HepG2 (cell line): ENCODE data around the gene DNAJC5. TPM values are rescaled to one million over a fixed set of nuclear protein-coding genes. Genes with fewer than 3 reads are reported as not detected.
A peak's percentile ranks its signal among the peaks of the same experiment; 100 is the strongest.

Source experiments
- ARNT ChIP-seq: fragments of 450-650 bp; IDR thresholded peaks from 2 replicates; pipeline ENCODE4 v1.6.1; 2017
- ATF4 ChIP-seq, 2 experiments: fragments of 450-650 bp in 1 of 2; sonication (generic) in 1 of 2; formaldehyde crosslinking; IDR thresholded peaks; 2 replicates each; pipeline versions ENCODE4 v1.5.0 to v1.8.0; 2020 to 2022; ENCODE audit warnings: mild to moderate bottlenecking in 1 of 2, missing genetic modification reagents in 1 of 2
- ELF3 ChIP-seq: IDR thresholded peaks from 2 replicates; pipeline ENCODE4 v1.6.1; 2016; ENCODE audit warnings: missing genetic modification reagents, missing compliant biosample characterization
- ETV5 ChIP-seq: IDR thresholded peaks from 2 replicates; pipeline ENCODE4 v1.6.1; 2018; ENCODE audit warnings: missing biosample characterization, missing genetic modification reagents, inconsistent platforms, borderline replicate concordance
- HNRNPK ChIP-seq: fragments of 200-400 bp; formaldehyde crosslinking; IDR thresholded peaks from 2 replicates; pipeline ENCODE4 v1.6.1; 2018; ENCODE audit warnings: low read length, low read depth, moderate library complexity, mild to moderate bottlenecking; ENCODE audit not compliant: poor library complexity, severe bottlenecking
- KLF9 ChIP-seq: IDR thresholded peaks from 2 replicates; pipeline ENCODE4 v1.6.1; 2016; ENCODE audit warnings: low read depth
- MAF1 ChIP-seq: sonication (generic); formaldehyde crosslinking; IDR thresholded peaks from 2 replicates; pipeline ENCODE4 v1.5.0; 2020; ENCODE audit warnings: missing genetic modification reagents, borderline replicate concordance
- MBNL3 ChIP-seq: fragments of 250-450 bp; sonication (Bioruptor Pico); conservative IDR thresholded peaks from 2 replicates; pipeline ENCODE4 v1.8.0; 2022; ENCODE audit warnings: mild to moderate bottlenecking, inconsistent platforms
- MED13 ChIP-seq: sonication (generic); formaldehyde crosslinking; IDR thresholded peaks from 2 replicates; pipeline ENCODE4 v1.5.0; 2020; ENCODE audit warnings: missing genetic modification reagents
- MXI1 ChIP-seq: IDR thresholded peaks from 3 replicates; pipeline ENCODE4 v1.6.1; 2012; ENCODE audit warnings: low read depth, low read length, inconsistent platforms, borderline replicate concordance
- NCOA5 ChIP-seq: sonication (generic); formaldehyde crosslinking; IDR thresholded peaks from 2 replicates; pipeline ENCODE4 v1.4.0; 2020; ENCODE audit warnings: missing genetic modification reagents
- RBFOX2 ChIP-seq: fragments of 200-400 bp; formaldehyde crosslinking; IDR thresholded peaks from 2 replicates; pipeline ENCODE4 v1.6.1; 2017; ENCODE audit warnings: low read depth, mild to moderate bottlenecking, low read length
- SIN3B ChIP-seq: fragments of 150-350 bp; IDR thresholded peaks from 2 replicates; pipeline ENCODE4 v1.6.1; 2014; ENCODE audit warnings: low read length
- YY1 ChIP-seq: IDR thresholded peaks from 2 replicates; pipeline ENCODE4 v1.6.1; 2011; ENCODE audit warnings: low read length, low read depth, moderate library complexity, mild to moderate bottlenecking; ENCODE audit not compliant: insufficient read depth, insufficient replicate concordance
- ZBTB14 ChIP-seq: sonication (generic); formaldehyde crosslinking; IDR thresholded peaks from 2 replicates; pipeline ENCODE4 v1.4.0; 2020; ENCODE audit warnings: missing genetic modification reagents
- ZIK1 ChIP-seq: sonication (generic); formaldehyde crosslinking; IDR thresholded peaks from 2 replicates; pipeline ENCODE4 v1.5.0; 2020; ENCODE audit warnings: mild to moderate bottlenecking, low read depth, missing genetic modification reagents, borderline replicate concordance
- ZNF121 ChIP-seq: sonication (generic); formaldehyde crosslinking; IDR thresholded peaks from 2 replicates; pipeline ENCODE4 v1.5.0; 2020; ENCODE audit warnings: mild to moderate bottlenecking, missing genetic modification reagents
- ZNF142 ChIP-seq: sonication (generic); formaldehyde crosslinking; IDR thresholded peaks from 2 replicates; pipeline ENCODE4 v1.4.0; 2020; ENCODE audit warnings: missing genetic modification reagents
- ZNF329 ChIP-seq: sonication (generic); formaldehyde crosslinking; IDR thresholded peaks from 2 replicates; pipeline ENCODE4 v1.9.0; 2021; ENCODE audit warnings: low read depth, mild to moderate bottlenecking, missing genetic modification reagents
- ZNF800 ChIP-seq: sonication (generic); formaldehyde crosslinking; IDR thresholded peaks from 2 replicates; pipeline ENCODE4 v1.4.0; 2020; ENCODE audit warnings: missing genetic modification reagents
- ZNF878 ChIP-seq: sonication (generic); formaldehyde crosslinking; IDR thresholded peaks from 2 replicates; pipeline ENCODE4 v1.8.1; 2023; ENCODE audit warnings: mild to moderate bottlenecking, missing genetic modification reagents, moderate library complexity
- polyA plus RNA-seq, 8 experiments: library from polyadenylated mRNA; depleted of rRNA in 3 of 8; stranded (reverse) in 7 of 8; unstranded in 1 of 8; fragments of >200 nt; fragmentation: Illumina TruSeq in 4 of 8; extraction: Trizol in 4 of 8; gene quantifications; 2 replicates each; pipeline versions ENCODE4 v1.2.1 to v1.2.3, GENCODE V29; 2011 to 2016; ENCODE audit warnings: low read depth in 4 of 8, missing spikeins in 1 of 8, mixed read lengths in 1 of 8; ENCODE audit not compliant: insufficient read depth in 1 of 8
- total RNA-seq, 5 experiments: library from RNA; depleted of rRNA; stranded (reverse); fragments of >200 nt; fragmentation: Illumina TruSeq; extraction: Trizol; gene quantifications; 2 replicates each; pipeline ENCODE4 v1.2.3, GENCODE V29; 2016; ENCODE audit warnings: low read depth in 1 of 5

DNAJC5 gene
- total and polyA plus RNA-seq, 2 of the 13 experiments (the other 11 are each of a cell fraction or from before 2014, with no cell fraction given), result 42.8 to 64.5 TPM

GRCh38 chr20:63979229-63979556 is 84.3 kb downstream of the DNAJC5 start (continued):
- 0 out of 2 replicates have a peak, but pooled peaks have one; percentile 49 for TF ChIP-seq ZNF142 (CRISPR knock-in tag)
- no peak for TF ChIP-seq ATF4 (CRISPR knock-in tag; IDR thresholded peaks at IDR 0.05)
- no peak for TF ChIP-seq YY1
- no peak; the same call in 1 of the 2 replicates for TF ChIP-seq ZNF329 (CRISPR knock-in tag)
- TF ChIP-seq MED13 (CRISPR knock-in tag), result 0 out of 2 replicates have a peak, but pooled peaks have one; percentile 5
- no peak for TF ChIP-seq ETV5 (CRISPR knock-in tag)
- TF ChIP-seq ZBTB14, result no peak
- no peak for TF ChIP-seq ZNF878 (CRISPR knock-in tag)
- TF ChIP-seq KLF9 (CRISPR knock-in tag), result 0 out of 2 replicates have a peak, but pooled peaks have one; percentile 14
- TF ChIP-seq SIN3B, result no peak
- TF ChIP-seq MXI1, result 0 out of 3 replicates have a peak, but pooled peaks have one; percentile 41
- TF ChIP-seq RBFOX2, result peak; percentile 49; the same call in 1 of the 2 replicates
- 0 out of 2 replicates have a peak, but pooled peaks have one; percentile 2 for TF ChIP-seq MAF1 (CRISPR knock-in tag)
- TF ChIP-seq ZNF121 (CRISPR knock-in tag), result no peak
- no peak for TF ChIP-seq ARNT
- TF ChIP-seq ZIK1 (CRISPR knock-in tag), result no peak
- TF ChIP-seq ZNF800 (CRISPR knock-in tag), result 0 out of 2 replicates have a peak, but pooled peaks have one; percentile 0
- TF ChIP-seq ELF3 (CRISPR knock-in tag), result no peak
- TF ChIP-seq MBNL3 (CRISPR knock-in tag), result no peak
- TF ChIP-seq NCOA5 (CRISPR knock-in tag), result no peak
- peak; percentile 12 for TF ChIP-seq HNRNPK
